PC-9 (cell line): ENCODE measurements around the gene ENG.

Source experiments
- EZH2 ChIP-seq: fragments of 200-600 bp; sonication (generic); IDR thresholded peaks from 2 replicates; pipeline ENCODE4 v1.8.0; 2017; ENCODE audit warnings: antibody characterized with exemption, low read depth
- TF ChIP-seq, protein P1 (sequence below): fragments of 200-600 bp; sonication (generic); conservative IDR thresholded peaks from 2 replicates; pipeline ENCODE4 v1.6.1; 2017; ENCODE audit warnings: mixed run types, antibody characterized with exemption, mild to moderate bottlenecking, moderate library complexity

DNA sequence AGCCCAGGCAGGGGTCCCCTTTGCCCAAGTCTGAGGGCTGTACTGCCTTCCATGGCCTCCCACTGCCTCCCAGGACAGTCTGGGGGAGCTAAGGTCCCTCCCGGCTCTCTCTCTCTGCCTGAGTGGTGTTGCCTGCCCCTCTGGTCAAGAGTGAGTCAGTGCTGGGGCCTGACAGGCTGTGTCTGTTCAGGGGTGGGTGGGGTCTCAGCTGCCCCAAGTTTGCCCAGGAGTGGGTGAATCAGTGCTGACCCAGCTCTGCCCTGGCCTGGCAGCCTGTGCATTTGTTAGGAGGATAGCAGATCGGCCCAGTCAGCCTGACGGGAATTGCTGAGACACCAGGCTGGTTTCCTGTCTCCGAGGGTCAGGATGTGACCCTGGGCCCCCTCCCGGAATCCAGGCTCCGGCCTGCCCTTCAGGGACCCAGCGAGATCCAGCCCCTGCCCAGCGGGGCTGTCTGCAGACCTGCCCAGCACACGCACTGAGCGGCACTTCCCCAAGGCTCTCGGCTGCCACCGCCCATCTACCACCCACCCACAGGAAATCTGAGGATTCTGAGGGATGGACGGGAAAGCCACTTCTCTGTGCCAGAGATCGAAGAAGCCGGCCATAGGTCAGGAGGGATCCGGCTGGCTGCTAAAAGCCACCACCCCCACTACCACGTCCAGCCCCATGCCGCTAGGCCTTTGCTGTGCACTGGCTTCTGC lies 15.9 kb downstream of the ENG start:
- TF ChIP-seq, protein P1, sequence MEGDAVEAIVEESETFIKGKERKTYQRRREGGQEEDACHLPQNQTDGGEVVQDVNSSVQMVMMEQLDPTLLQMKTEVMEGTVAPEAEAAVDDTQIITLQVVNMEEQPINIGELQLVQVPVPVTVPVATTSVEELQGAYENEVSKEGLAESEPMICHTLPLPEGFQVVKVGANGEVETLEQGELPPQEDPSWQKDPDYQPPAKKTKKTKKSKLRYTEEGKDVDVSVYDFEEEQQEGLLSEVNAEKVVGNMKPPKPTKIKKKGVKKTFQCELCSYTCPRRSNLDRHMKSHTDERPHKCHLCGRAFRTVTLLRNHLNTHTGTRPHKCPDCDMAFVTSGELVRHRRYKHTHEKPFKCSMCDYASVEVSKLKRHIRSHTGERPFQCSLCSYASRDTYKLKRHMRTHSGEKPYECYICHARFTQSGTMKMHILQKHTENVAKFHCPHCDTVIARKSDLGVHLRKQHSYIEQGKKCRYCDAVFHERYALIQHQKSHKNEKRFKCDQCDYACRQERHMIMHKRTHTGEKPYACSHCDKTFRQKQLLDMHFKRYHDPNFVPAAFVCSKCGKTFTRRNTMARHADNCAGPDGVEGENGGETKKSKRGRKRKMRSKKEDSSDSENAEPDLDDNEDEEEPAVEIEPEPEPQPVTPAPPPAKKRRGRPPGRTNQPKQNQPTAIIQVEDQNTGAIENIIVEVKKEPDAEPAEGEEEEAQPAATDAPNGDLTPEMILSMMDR = no peak
- no peak for TF ChIP-seq EZH2
